SU-DHL-6 (cell line): Measurements from ENCODE around the gene SLX4IP.

Source experiments
- CTCF ChIP-seq: fragments of 200-600 bp; sonication (generic); IDR thresholded peaks from one replicate; pipeline ENCODE4 v1.5.1; 2017; ENCODE audit warnings: antibody characterized with exemption, mild to moderate bottlenecking, low read length, moderate library complexity; ENCODE audit not compliant: insufficient read depth, poor library complexity, severe bottlenecking
- EZH2phosphoT487 ChIP-seq: fragments of 200-600 bp; sonication (generic), shearing (Covaris generic); conservative IDR thresholded peaks from 2 replicates; pipeline ENCODE4 v1.6.1; 2018; ENCODE audit warnings: mild to moderate bottlenecking, antibody characterized with exemption, low read length, moderate library complexity, mixed read lengths

DNA sequence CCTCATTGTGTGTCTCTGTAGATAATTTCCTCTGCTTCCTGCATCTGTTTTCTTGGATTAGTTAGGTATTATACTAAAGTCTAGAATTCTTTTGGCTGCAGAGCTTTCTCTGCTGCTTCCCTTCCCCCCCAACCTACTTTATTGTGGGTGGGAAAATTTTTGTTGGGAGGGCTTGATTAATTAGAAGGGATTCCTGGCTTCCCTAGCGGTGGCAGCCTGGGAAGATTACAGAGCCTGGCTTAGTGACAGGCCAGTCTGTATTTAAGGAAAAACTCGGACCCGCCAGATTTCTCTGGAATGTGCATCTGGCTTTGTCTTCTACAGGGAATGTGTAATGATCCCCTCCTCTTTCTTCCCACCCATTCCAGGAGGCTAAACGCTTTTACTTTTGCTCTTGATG, 31.2 kb downstream of the SLX4IP start:
- TF ChIP-seq CTCF: no peak
- no peak for TF ChIP-seq EZH2phosphoT487
